Kidney (tissue), 14 donors: ENCODE results near the gene TMEM131. TPM values are rescaled to one million over a fixed set of nuclear protein-coding genes. Genes with fewer than 3 reads are reported as not detected.

Experiments used
- DNase-seq, 5 donors: peaks; one replicate each; pipeline ENCODE4 v3.0.0-alpha.2; 2013 to 2020
- FAIRE-seq: peaks from 2 replicates; lab custom pipeline; 2012; peaks lifted over from hg19 to GRCh38; lab: Jason Lieb, UNC
- H3K27ac ChIP-seq, 2 donors: one replicate each; pipeline ENCODE4 v1.7.0; 2013; ENCODE audit warnings: low read depth in 2 of 2, low read length in 2 of 2, inconsistent platforms in 1 of 2
- H3K27me3 ChIP-seq: one replicate; pipeline ENCODE4 v1.7.1; 2013; ENCODE audit warnings: low read length, inconsistent platforms; ENCODE audit not compliant: control insufficient read depth, insufficient read depth
- H3K36me3 ChIP-seq, 3 donors: one replicate each; pipeline versions ENCODE4 v1.7.0 to v1.7.1; 2013; ENCODE audit warnings: low read length in 3 of 3, control low read depth in 1 of 3, inconsistent platforms in 1 of 3; ENCODE audit not compliant: insufficient read depth in 3 of 3, control insufficient read depth in 2 of 3
- H3K4me1 ChIP-seq, 3 donors: one replicate each; pipeline versions ENCODE4 v1.7.0 to v1.7.1; 2013; ENCODE audit warnings: low read length in 3 of 3, inconsistent platforms in 1 of 3, low read depth in 1 of 3; ENCODE audit not compliant: control insufficient read depth in 2 of 3, insufficient read depth in 2 of 3
- H3K4me3 ChIP-seq, 3 donors: one replicate each; pipeline versions ENCODE4 v1.7.0 to v1.8.1; 2013; ENCODE audit warnings: low read length in 3 of 3, control low read depth in 1 of 3, inconsistent platforms in 1 of 3
- H3K9ac ChIP-seq, 3 donors: one replicate each; pipeline versions ENCODE4 v1.7.0 to v1.7.1; 2013; ENCODE audit warnings: low read length in 3 of 3, control low read depth in 1 of 3, inconsistent platforms in 1 of 3
- H3K9me3 ChIP-seq, 3 donors: one replicate each; pipeline versions ENCODE4 v1.7.0 to v1.7.1; 2013; ENCODE audit warnings: low read length in 3 of 3, control low read depth in 1 of 3, inconsistent platforms in 1 of 3; ENCODE audit not compliant: control insufficient read depth in 2 of 3, insufficient read depth in 1 of 3
- CTCF ChIP-seq: IDR thresholded peaks from 3 replicates; pipeline ENCODE4 v1.5.1; 2012; ENCODE audit warnings: mild to moderate bottlenecking, moderate library complexity, borderline replicate concordance; ENCODE audit not compliant: insufficient read depth; ENCODE audit errors: extremely low read depth
- intact Hi-C: fragments of 100-400 bp; cut with DNase I; formaldehyde crosslinking; loops from one replicate; pipeline ENCODE4 v1.11.1; 2022
- polyA plus RNA-seq: library from polyadenylated mRNA; stranded (reverse); fragments of 350-450 nt; fragmentation: Illumina TruSeq; extraction: RNeasy Lipid Tissue Mini Kit (QIAGEN cat#74804); gene quantifications from one replicate; pipeline ENCODE4 v1.2.3, GENCODE V29; 2014; ENCODE audit warnings: low read depth, low replicate concordance; ENCODE audit not compliant: insufficient read depth
- total RNA-seq: library from RNA; stranded (reverse); fragmentation: NEBNext Ultra II Directional; extraction: Animal tissue kit (Norgen Biotek cat#: 25700); gene quantifications from one replicate; pipeline ENCODE4 v1.2.1, GENCODE V29; 2021
- donor health status: control.
- donor health status: control.
- donor health status: control.
- donor health status: control.
- donor health status: control.
- donor health status: DM: yes; HTN: yes; CAD: no.
- donor health status: Normal renal cell carcinoma (clear cell type).

The TMEM131 gene
- total and polyA plus RNA-seq, 2 donors from 2014 or later, result 8.0 to 38.4 TPM

- no peak for TF ChIP-seq CTCF
- no peak for DNase-seq
- no peaks in the 10 kb centered on the region for H3K4me1 ChIP-seq
- no peak for FAIRE-seq
- peaks cover 2 to 16% (median 14%) of the 10 kb centered on the region in 3 donors for H3K36me3 ChIP-seq
- no peak overlapping the region for H3K9ac ChIP-seq
- intact Hi-C loops, result no loop called here
- no peak overlapping the region for H3K4me3 ChIP-seq
- no peaks in the 10 kb centered on the region for H3K27me3 ChIP-seq
- H3K9me3 ChIP-seq, result no peaks in the 10 kb centered on the region
- H3K27ac ChIP-seq, result no peak overlapping the region
Observed at GRCh38 chr2:97798416-97798815, 197.3 kb downstream of the TMEM131 start.

GRCh38 chr2:97797355-97797754, 198.4 kb downstream of the TMEM131 start:
- Histone ChIP-seq H3K27ac (no peak overlapping the region), H3K9me3 (no peaks in the 10 kb centered on the region), H3K4me1 (no peaks in the 10 kb centered on the region), H3K4me3 (no peak overlapping the region), H3K27me3 (no peaks in the 10 kb centered on the region), H3K36me3 (peaks cover 4 to 19% (median 15%) of the 10 kb centered on the region in 3 donors), H3K9ac (no peak overlapping the region)
- DNase-seq (no peak), FAIRE-seq (no peak)
- intact Hi-C loops, result no loop called here
- TF ChIP-seq CTCF, result no peak

DNA sequence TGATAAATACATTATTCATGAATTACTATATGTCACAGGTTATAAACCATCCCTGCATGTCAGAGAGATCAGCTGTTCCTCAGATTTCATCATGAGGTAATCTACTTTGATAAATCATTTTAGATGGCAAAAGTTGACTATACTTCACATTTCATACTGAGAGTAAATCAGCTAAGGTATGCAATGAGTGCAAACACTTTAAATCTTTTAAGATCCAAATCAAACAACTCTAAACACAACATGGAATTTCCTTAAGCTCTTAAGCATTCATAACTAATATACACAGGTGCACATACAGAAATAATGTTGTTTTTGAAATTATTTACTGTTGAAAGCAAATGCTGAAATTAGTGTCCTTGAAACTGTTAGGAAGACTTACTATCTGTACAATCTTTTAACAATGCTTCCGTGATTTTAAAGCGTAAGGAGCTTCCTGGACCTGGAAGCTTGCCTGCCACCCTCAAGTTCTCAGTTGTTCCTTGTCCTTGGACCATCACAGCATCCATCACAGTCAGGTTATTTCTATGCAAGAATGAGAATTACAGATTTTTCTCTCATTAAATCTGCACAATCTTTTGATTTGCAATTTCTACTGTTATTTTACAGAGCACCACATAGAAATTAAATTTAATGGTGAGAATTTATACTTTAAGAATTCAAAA, 199.2 kb downstream of the TMEM131 start:
- Histone ChIP-seq H3K9ac (no peak overlapping the region), H3K4me3 (no peak overlapping the region), H3K27me3 (no peaks in the 10 kb centered on the region), H3K9me3 (no peaks in the 10 kb centered on the region), H3K36me3 (peaks cover 4 to 22% (median 21%) of the 10 kb centered on the region in 3 donors), H3K4me1 (no peaks in the 10 kb centered on the region), H3K27ac (no peak overlapping the region)
- intact Hi-C loops, result no loop called here
- FAIRE-seq (no peak), DNase-seq (no peak)
- no peak for TF ChIP-seq CTCF
